Measurements from ENCODE around the gene BID.

Gene BID

GRCh38 chr22:17803609-17804270 is 29.5 kb upstream of the BID start:
- no peak for DNase-seq (ENCODE audit: low read depth)

GRCh38 chr22:17802822-17803221 is 28.6 kb upstream of the BID start:
- DNase-seq (ENCODE audit: low read depth), result no peak

GRCh38 chr22:17802411-17802810 is 28.1 kb upstream of the BID start:
- no peak for DNase-seq (ENCODE audit: low read depth)

- no peak for DNase-seq (ENCODE audit: low read depth)
These were observed 23.7 kb upstream of the BID start for GRCh38 chr22:17797721-17798559.

GRCh38 chr22:17796695-17797094 is 22.4 kb upstream of the BID start:
- DNase-seq (ENCODE audit: low read depth), result no peak

- no peak for DNase-seq (ENCODE audit: low read depth)
These were observed 21.6 kb upstream of the BID start for GRCh38 chr22:17795661-17796548.

- no peak for DNase-seq (ENCODE audit: low read depth)
These were observed 20.7 kb upstream of the BID start for GRCh38 chr22:17794726-17795542.

- no peak for DNase-seq (ENCODE audit: low read depth)
These were observed 18.7 kb upstream of the BID start for GRCh38 chr22:17792854-17793434.

- DNase-seq (ENCODE audit: low read depth), result no peak
These were observed 18.0 kb upstream of the BID start for GRCh38 chr22:17792299-17792698.

- no peak for DNase-seq (ENCODE audit: low read depth)
These were observed 16.9 kb upstream of the BID start for GRCh38 chr22:17791196-17791595.

- DNase-seq (ENCODE audit: low read depth), result no peak
These were observed 15.3 kb upstream of the BID start for GRCh38 chr22:17789379-17790200.

GRCh38 chr22:17788528-17789378 is 14.5 kb upstream of the BID start:
- DNase-seq (ENCODE audit: low read depth), result no peak

GRCh38 chr22:17787716-17788330 is 13.6 kb upstream of the BID start:
- DNase-seq (ENCODE audit: low read depth), result no peak

- DNase-seq (ENCODE audit: low read depth), result no peak
These were observed 13.0 kb upstream of the BID start for GRCh38 chr22:17787241-17787640.

- DNase-seq (ENCODE audit: low read depth), result no peak
These were observed 12.3 kb upstream of the BID start for GRCh38 chr22:17786435-17787161.

- DNase-seq (ENCODE audit: low read depth), result peak; percentile 44
These were observed 11.2 kb upstream of the BID start for GRCh38 chr22:17785185-17786184.

- no peak for DNase-seq (ENCODE audit: low read depth)
These were observed 10.5 kb upstream of the BID start for GRCh38 chr22:17784776-17785175.
